ENCODE results near the gene CDHR1. TPM values are rescaled to one million over a fixed set of nuclear protein-coding genes. Genes with fewer than 3 reads are reported as not detected.

Gene CDHR1
- total and polyA plus RNA-seq, 10 of the 15 experiments (the other 5 are each of a cell fraction or from before 2014, with no cell fraction given) = 0.17 to 3.0 (median 0.34) TPM

DNA sequence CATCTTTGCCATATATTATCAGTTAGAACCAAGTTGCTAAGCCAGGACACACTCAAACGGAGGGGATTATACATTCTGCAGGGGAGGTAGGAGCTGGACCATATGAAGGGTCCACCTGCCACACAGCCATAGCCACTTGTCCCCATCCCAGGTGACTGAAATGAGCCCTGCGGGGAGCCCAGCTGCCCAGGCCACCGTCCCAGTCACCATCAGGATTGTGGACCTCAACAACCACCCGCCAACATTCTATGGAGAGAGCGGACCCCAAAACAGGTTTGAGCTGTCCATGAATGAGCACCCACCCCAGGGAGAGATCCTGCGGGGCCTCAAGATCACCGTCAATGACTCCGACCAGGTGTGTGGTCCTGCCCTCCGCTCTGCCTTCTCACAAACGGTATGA is 13.7 kb downstream of the CDHR1 start:
- ChIA-PET POLR2A (no interaction called here), CTCF (interaction anchor here (0.5 to 28.3 kb wide), 6 partner anchors 50 to 182 kb away, joined by 3 to 788 read pairs (median 3); no protein-coding TSS in a partner anchor), RAD21 (ENCODE audit: unreplicated experiment) (interaction anchor here (1.3 to 2.7 kb wide), 2 partner anchors 58 to 60 kb away, joined by 3 to 9 read pairs; no protein-coding TSS in a partner anchor), SMC1A (ENCODE audit: uncharacterized antibody, unreplicated experiment) (interaction anchor here (0.9 to 15.0 kb wide), 3 partner anchors 41 to 60 kb away, joined by 3 to 155 read pairs (median 3); no protein-coding TSS in a partner anchor)
- Histone ChIP-seq H3K4me1 (ENCODE audit: control insufficient read depth, insufficient read depth, low read length) (no peaks in the 10 kb centered on the region), H3K79me2 (ENCODE audit: control insufficient read depth, insufficient read depth, low read length) (no peaks in the 10 kb centered on the region), H3K9ac (ENCODE audit: control insufficient read depth, insufficient read depth, low read length) (no peak overlapping the region), H3K27ac (ENCODE audit: control insufficient read depth, insufficient read depth) (no peak overlapping the region), H2AFZ (ENCODE audit: control insufficient read depth, low read depth, low read length) (no peak overlapping the region), H3K9me3 (replicated peaks; ENCODE audit: control insufficient read depth, insufficient read depth, low read length) (no peaks in the 10 kb centered on the region), H3K36me3 (ENCODE audit: control insufficient read depth in 2 of 2, insufficient read depth in 2 of 2, low read length in 1 of 2) (no peaks in the 10 kb centered on the region), H3K27me3 (replicated peaks in 1 of 2; ENCODE audit: control insufficient read depth in 2 of 2, insufficient read depth in 2 of 2, low read length in 1 of 2) (peaks cover 0 to 7% of the 10 kb centered on the region in 2 experiments), H3K4me2 (ENCODE audit: control insufficient read depth, insufficient read depth) (no peak overlapping the region), H4K20me1 (ENCODE audit: control insufficient read depth, insufficient read depth) (no peaks in the 10 kb centered on the region), H3K4me3 (no peak overlapping the region)
- ATAC-seq = no peak
- intact Hi-C loops (cut with micrococcal nuclease; ENCODE audit: unreplicated experiment) (loop anchor here (5.0 kb wide), 1 partner anchor 321 kb away; no protein-coding TSS in a partner anchor), in situ Hi-C loops (cut with MboI) (loop anchor here (10.0 kb wide), 1 partner anchor 63 kb away; no protein-coding TSS in a partner anchor)
- no peak for DNase-seq (ENCODE audit: low read depth, low spot score)
- no TSS peak for BruUV-seq (replicated peaks)
- FAIRE-seq = no peak
- whole genome bisulfite sequencing (ENCODE audit: insufficient coverage, insufficient replicate concordance, low lambda C conversion rate, missing lambda C conversion rate) = 36% methylated on average over 10 of the region's 10 CpGs
- TF ChIP-seq TAF1 (IDR thresholded peaks at IDR 0.05; ENCODE audit: borderline replicate concordance, low read depth, low read length) = no peak
- no peak for TF ChIP-seq GATAD2B (conservative IDR thresholded peaks at IDR 0.05; ENCODE audit: low read depth)
- TF ChIP-seq BRCA1 (IDR thresholded peaks at IDR 0.05; ENCODE audit: low read depth, low read length) = no peak
- no peak for TF ChIP-seq SIX5 (IDR thresholded peaks at IDR 0.05; ENCODE audit: low read depth, low read length, severe bottlenecking)
- TF ChIP-seq HDAC6 (IDR thresholded peaks at IDR 0.05; ENCODE audit: unreplicated experiment) = no peak
- no peak for TF ChIP-seq ASH2L (IDR thresholded peaks at IDR 0.05; ENCODE audit: borderline replicate concordance, low read depth)
- TF ChIP-seq, protein P1, sequence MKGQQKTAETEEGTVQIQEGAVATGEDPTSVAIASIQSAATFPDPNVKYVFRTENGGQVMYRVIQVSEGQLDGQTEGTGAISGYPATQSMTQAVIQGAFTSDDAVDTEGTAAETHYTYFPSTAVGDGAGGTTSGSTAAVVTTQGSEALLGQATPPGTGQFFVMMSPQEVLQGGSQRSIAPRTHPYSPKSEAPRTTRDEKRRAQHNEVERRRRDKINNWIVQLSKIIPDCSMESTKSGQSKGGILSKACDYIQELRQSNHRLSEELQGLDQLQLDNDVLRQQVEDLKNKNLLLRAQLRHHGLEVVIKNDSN (IDR thresholded peaks at IDR 0.05; ENCODE audit: borderline replicate concordance, extremely low read length, insufficient read depth, low read depth, low read length) = no peak
- no peak for TF ChIP-seq SUZ12 (IDR thresholded peaks at IDR 0.05; ENCODE audit: unreplicated experiment)
- TF ChIP-seq POLR2A (IDR thresholded peaks at IDR 0.05; ENCODE audit: low read depth, low read length) = no peak
- TF ChIP-seq IKZF1 (conservative IDR thresholded peaks at IDR 0.05) = no peak
- no peak for TF ChIP-seq ZZZ3 (IDR thresholded peaks at IDR 0.05; ENCODE audit: control insufficient read depth, insufficient read length, low read depth)
- TF ChIP-seq RBBP5 (conservative IDR thresholded peaks at IDR 0.05) = no peak
- TF ChIP-seq, protein P2, sequence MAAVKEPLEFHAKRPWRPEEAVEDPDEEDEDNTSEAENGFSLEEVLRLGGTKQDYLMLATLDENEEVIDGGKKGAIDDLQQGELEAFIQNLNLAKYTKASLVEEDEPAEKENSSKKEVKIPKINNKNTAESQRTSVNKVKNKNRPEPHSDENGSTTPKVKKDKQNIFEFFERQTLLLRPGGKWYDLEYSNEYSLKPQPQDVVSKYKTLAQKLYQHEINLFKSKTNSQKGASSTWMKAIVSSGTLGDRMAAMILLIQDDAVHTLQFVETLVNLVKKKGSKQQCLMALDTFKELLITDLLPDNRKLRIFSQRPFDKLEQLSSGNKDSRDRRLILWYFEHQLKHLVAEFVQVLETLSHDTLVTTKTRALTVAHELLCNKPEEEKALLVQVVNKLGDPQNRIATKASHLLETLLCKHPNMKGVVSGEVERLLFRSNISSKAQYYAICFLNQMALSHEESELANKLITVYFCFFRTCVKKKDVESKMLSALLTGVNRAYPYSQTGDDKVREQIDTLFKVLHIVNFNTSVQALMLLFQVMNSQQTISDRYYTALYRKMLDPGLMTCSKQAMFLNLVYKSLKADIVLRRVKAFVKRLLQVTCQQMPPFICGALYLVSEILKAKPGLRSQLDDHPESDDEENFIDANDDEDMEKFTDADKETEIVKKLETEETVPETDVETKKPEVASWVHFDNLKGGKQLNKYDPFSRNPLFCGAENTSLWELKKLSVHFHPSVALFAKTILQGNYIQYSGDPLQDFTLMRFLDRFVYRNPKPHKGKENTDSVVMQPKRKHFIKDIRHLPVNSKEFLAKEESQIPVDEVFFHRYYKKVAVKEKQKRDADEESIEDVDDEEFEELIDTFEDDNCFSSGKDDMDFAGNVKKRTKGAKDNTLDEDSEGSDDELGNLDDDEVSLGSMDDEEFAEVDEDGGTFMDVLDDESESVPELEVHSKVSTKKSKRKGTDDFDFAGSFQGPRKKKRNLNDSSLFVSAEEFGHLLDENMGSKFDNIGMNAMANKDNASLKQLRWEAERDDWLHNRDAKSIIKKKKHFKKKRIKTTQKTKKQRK (IDR thresholded peaks at IDR 0.05; ENCODE audit: low read depth, low read length) = no peak
- TF ChIP-seq, protein P3, sequence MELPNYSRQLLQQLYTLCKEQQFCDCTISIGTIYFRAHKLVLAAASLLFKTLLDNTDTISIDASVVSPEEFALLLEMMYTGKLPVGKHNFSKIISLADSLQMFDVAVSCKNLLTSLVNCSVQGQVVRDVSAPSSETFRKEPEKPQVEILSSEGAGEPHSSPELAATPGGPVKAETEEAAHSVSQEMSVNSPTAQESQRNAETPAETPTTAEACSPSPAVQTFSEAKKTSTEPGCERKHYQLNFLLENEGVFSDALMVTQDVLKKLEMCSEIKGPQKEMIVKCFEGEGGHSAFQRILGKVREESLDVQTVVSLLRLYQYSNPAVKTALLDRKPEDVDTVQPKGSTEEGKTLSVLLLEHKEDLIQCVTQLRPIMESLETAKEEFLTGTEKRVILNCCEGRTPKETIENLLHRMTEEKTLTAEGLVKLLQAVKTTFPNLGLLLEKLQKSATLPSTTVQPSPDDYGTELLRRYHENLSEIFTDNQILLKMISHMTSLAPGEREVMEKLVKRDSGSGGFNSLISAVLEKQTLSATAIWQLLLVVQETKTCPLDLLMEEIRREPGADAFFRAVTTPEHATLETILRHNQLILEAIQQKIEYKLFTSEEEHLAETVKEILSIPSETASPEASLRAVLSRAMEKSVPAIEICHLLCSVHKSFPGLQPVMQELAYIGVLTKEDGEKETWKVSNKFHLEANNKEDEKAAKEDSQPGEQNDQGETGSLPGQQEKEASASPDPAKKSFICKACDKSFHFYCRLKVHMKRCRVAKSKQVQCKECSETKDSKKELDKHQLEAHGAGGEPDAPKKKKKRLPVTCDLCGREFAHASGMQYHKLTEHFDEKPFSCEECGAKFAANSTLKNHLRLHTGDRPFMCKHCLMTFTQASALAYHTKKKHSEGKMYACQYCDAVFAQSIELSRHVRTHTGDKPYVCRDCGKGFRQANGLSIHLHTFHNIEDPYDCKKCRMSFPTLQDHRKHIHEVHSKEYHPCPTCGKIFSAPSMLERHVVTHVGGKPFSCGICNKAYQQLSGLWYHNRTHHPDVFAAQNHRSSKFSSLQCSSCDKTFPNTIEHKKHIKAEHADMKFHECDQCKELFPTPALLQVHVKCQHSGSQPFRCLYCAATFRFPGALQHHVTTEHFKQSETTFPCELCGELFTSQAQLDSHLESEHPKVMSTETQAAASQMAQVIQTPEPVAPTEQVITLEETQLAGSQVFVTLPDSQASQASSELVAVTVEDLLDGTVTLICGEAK (IDR thresholded peaks at IDR 0.05; ENCODE audit: borderline replicate concordance) = no peak
- no peak for TF ChIP-seq CREB1 (IDR thresholded peaks at IDR 0.05; ENCODE audit: low read depth)
- TF ChIP-seq ZSCAN29 (IDR thresholded peaks at IDR 0.05) = no peak
- TF ChIP-seq SMAD5 (IDR thresholded peaks at IDR 0.05; ENCODE audit: low read depth) = no peak
- TF ChIP-seq TBL1XR1 (IDR thresholded peaks at IDR 0.05; ENCODE audit: low read depth, low read length) = no peak
